ENCODE data around the gene FAM181A. TPM values are rescaled to one million over a fixed set of nuclear protein-coding genes. Genes with fewer than 3 reads are reported as not detected.

FAM181A gene
- total RNA-seq (not detected), polyA plus RNA-seq (not detected)
- long read RNA-seq, donor 1 = 0 reads
- long read RNA-seq, donor 2 = 0 reads
- long read RNA-seq, donor 3 = 0 reads

DNA sequence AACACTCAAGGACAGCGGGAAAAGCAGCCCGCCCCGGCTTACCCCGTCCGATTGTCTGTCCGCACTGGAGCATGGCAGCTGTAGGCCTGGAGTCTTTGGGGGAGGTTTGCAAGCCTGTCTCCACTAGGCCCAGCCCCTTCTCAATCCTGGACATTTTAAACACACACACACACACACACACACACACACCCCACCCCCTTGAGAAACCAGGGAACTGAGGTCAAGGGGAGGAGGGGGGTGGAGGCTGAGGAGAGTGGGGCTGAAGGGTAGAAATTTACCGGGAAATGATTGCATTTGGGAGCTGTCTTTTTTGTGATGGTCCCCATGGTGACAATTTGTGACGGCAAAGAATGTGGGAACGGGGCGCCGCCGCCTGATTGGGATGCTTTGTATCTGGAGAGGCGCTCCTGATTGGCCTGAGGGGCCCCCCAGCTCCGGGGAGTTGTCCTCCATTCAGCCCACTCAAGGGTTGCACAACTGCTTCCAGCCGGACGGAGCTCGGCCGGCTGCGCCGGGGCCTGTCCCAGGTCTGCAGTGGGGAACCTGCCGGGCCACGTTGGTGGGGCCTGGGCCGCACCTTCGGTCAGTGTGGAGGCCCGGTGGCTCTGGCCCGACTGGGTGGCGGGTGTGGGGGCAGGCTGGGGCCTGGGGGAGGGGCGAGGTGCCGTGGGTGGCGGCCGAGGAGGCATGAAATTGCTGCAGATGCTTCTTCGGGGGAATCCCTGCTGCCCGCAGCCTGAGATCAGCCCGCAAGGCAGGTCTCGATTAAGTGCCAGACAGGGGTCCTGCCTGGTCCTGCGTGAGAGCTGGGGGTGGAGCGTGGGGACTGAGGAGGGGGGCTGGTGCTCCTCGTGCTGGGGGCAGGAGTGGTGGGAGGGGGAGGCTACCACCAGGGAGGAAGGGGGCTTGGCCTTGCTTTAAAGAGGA, at the start of gene FAM181A:
TSS of gene FAM181A (plus strand) at position 472 of the 927 bp plus-strand sequence. CDS start 942 bp downstream, outside the sequence.
- intact Hi-C loops (cut with DNase I) = no loop called here
- no peaks in the 10 kb centered on the region for H3K27me3 ChIP-seq
- no peak within 1 kb of the TSS for H3K27ac ChIP-seq
- TF ChIP-seq, protein P1, sequence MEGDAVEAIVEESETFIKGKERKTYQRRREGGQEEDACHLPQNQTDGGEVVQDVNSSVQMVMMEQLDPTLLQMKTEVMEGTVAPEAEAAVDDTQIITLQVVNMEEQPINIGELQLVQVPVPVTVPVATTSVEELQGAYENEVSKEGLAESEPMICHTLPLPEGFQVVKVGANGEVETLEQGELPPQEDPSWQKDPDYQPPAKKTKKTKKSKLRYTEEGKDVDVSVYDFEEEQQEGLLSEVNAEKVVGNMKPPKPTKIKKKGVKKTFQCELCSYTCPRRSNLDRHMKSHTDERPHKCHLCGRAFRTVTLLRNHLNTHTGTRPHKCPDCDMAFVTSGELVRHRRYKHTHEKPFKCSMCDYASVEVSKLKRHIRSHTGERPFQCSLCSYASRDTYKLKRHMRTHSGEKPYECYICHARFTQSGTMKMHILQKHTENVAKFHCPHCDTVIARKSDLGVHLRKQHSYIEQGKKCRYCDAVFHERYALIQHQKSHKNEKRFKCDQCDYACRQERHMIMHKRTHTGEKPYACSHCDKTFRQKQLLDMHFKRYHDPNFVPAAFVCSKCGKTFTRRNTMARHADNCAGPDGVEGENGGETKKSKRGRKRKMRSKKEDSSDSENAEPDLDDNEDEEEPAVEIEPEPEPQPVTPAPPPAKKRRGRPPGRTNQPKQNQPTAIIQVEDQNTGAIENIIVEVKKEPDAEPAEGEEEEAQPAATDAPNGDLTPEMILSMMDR (IDR thresholded peaks at IDR 0.05) = no peak
- H3K4me3 ChIP-seq = no peak within 1 kb of the TSS
- peak in 2 of 8 donors; percentile 29 to 34 for ATAC-seq
- no peaks in the 10 kb centered on the region for H3K9me3 ChIP-seq
- no peaks in the 10 kb centered on the region for H3K4me1 ChIP-seq
- no peak for DNase-seq
- WGBS, 2 donors = 71 to 72% methylated on average over 38 of the region's 38 CpGs
- H3K36me3 ChIP-seq = peaks cover 0 to 11% (median 0%) of the 10 kb centered on the region in 9 donors

DNA sequence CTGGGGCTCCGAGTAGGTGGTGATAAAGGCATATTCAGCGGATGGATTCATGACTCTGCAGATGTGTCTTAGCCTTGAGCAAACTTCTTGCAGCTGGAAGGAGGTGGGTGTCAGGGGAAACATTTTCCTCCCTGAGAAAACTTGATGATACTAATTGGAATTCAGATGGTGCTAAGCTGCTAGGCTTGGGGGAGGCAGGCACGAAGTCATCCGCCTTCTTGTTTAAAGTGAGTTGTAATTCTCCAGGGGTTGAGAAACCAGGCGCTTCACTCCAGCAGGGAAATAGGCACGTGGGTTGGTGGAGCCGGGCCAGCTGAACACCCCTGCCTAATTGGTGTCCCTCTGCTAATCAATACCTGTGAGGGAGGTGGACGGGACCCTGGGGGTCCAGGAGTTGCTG, 48.9 kb upstream of the FAM181A start:
- Histone ChIP-seq H3K27ac (no peak overlapping the region), H3K4me3 (no peak overlapping the region), H3K9me3 (no peaks in the 10 kb centered on the region), H3K36me3 (no peaks in the 10 kb centered on the region), H3K4me1 (peaks cover 0 to 13% (median 3%) of the 10 kb centered on the region in 9 donors), H3K27me3 (peaks cover 0 to 10% (median 0%) of the 10 kb centered on the region in 7 donors)
- 57 to 65% methylated on average over 8 of the region's 8 CpGs for WGBS, 2 donors
- ATAC-seq (no peak), DNase-seq (no peak)
- TF ChIP-seq, protein P1 (IDR thresholded peaks at IDR 0.05) = no peak
- intact Hi-C loops (cut with DNase I) = no loop called here

DNA sequence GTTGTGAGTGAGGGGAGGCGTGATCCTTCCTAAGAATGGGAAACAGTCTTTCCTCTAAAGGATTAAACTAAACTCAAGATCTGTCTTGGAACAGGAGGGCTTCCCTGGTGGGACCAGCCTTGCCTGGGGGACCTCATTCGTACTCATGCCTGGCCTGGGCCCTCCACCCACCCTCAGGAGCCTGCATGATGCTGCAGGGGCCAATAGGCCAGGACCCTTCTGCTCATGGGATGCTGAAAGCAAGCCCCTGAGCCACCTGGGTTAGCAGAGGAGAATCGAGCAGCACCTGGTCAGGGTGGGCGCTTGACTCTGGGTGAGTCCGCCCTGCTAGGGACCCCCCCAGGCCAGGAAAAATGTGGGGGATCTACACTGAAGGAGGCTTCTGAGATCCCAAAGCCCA, 48.3 kb upstream of the FAM181A start:
- Histone ChIP-seq H3K36me3 (no peaks in the 10 kb centered on the region), H3K4me3 (no peak overlapping the region), H3K9me3 (no peaks in the 10 kb centered on the region), H3K4me1 (peaks cover 0 to 13% (median 3%) of the 10 kb centered on the region in 9 donors), H3K27ac (no peak overlapping the region), H3K27me3 (peaks cover 0 to 10% (median 0%) of the 10 kb centered on the region in 7 donors)
- TF ChIP-seq, protein P1 (IDR thresholded peaks at IDR 0.05) = no peak
- 84 to 86% methylated on average over 5 of the region's 5 CpGs for WGBS, 2 donors
- DNase-seq (no peak), ATAC-seq (no peak)
- intact Hi-C loops (cut with DNase I) = no loop called here

DNA sequence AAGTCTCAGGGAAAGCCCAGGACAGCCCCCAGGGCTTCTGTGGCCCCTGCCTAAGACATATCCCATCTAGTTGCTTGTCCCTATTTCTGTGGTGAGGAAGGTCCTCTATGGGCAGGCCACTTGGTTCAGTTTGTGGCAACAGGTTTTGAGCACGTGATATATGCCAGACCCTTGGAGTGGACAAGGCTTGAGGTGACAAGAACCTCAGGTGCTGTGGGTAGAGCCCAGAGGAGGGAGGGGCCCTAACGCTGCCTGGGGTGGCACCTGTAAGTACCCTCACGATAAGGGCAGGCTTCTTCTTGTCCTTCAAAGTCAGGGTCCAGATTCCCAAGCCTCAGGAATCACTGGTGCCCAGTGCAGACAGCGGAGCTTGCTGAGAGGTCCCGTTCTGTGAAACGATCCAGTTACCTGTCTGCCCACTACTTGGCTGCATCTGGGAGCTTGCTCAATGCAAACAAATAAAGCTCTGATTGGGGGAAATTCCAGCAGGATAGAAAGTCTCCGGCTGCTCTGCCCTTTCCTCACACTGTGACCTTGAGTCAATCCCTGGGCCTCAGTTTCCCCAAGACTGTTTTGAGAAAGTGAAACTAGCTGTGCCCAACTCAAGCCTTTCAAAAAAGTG, 47.7 kb upstream of the FAM181A start:
- peaks cover 0 to 10% (median 0%) of the 10 kb centered on the region in 7 donors for H3K27me3 ChIP-seq
- ATAC-seq (no peak), DNase-seq (no peak)
- H3K27ac ChIP-seq = no peak overlapping the region
- whole genome bisulfite sequencing, 2 donors = 41 to 43% methylated on average over 7 of the region's 7 CpGs
- H3K4me3 ChIP-seq = peak overlapping the region in 5 of 10 donors; percentile 3 to 24 (median 18)
- intact Hi-C loops (cut with DNase I) = no loop called here
- H3K4me1 ChIP-seq = peaks cover 0 to 13% (median 3%) of the 10 kb centered on the region in 9 donors
- H3K36me3 ChIP-seq = no peaks in the 10 kb centered on the region
- TF ChIP-seq, protein P1 (IDR thresholded peaks at IDR 0.05) = no peak
- H3K9me3 ChIP-seq = no peaks in the 10 kb centered on the region

Measured in heart right ventricle (tissue), 16 donors.